Activated CD8-positive, alpha-beta memory T cell treated with anti-CD3 and anti-CD28 coated beads, Interleukin-2, amount 50 U/mL, for 1 hour (primary cell): Measurements from ENCODE around the gene CCDC83.
"Not testable (repeated sequence)": the region's sequence is repeated elsewhere in the genome, so short reads cannot be mapped to it uniquely, and the experiment has no call there.

Experiments used
- DNase-seq: peaks from one replicate; pipeline ENCODE4 v3.0.0-alpha.2; 2020; ENCODE audit errors: extremely low read depth

CCDC83 gene

GRCh38 chr11:85939099-85940015, 84.2 kb downstream of the CCDC83 start:
- DNase-seq = no peak

GRCh38 chr11:85941380-85941973, 86.3 kb downstream of the CCDC83 start:
- no peak for DNase-seq

DNA sequence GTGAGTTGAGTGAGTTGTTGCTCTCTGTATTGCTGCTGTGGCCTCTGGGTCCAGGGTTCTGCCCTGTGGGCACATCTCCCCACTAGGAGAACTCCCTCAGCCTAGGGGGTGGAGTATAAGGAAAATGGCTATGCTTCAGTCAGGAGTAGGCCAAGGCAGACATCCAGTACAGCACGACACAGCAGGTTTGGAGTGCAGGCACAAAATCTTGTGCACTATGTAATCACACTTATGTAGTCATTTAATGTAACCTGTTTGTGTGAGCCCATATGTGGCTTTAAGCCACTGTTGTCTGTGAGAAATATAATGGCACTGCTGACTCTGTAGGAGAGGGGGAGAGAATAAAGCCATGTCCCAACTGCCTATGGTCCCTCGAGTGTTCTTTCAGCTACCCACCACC, 90.1 kb downstream of the CCDC83 start:
- no peak for DNase-seq

DNA sequence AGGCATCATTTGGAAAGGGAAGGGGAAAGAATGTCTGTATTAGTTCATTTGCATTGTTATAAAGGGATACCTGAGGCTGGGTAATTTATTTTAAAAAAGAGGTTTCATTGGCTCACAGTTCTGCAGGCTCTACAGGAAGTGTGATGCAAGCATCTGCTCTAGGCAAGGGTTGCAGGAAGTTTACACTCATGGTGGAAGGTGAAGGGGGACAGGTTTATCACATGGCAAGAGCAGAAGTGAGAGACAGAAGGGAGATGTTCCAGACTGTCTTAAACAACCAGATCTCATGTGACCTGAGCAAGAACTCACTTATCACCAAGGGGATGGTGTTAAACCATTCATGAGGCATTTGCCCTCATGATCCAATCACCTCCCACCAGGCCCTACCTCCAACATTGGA, 90.6 kb downstream of the CCDC83 start:
- no peak for DNase-seq

DNA sequence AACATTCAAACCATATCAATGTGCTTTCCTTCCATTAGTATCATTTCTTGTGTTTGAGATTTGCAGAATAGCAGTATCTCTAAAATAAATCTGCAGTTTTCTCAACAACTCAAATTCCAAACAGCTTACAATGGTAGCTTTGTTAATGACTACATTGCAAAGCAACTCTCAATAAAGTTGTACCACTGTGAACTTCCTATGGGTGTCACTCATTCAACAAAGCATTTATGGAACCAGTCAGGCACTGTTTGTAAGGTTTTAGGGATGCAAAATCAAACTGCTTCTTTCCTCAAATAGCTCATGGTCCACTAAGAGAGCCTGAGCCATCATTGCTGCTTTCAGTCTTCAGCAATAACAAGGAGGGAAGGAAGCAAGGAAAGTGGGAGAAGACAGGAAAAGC, 91.0 kb downstream of the CCDC83 start:
- DNase-seq = no peak

GRCh38 chr11:85947431-85948272, 92.5 kb downstream of the CCDC83 start:
- no peak for DNase-seq

GRCh38 chr11:85948884-85949283, 93.7 kb downstream of the CCDC83 start:
- no peak for DNase-seq

GRCh38 chr11:85949798-85950197, 94.6 kb downstream of the CCDC83 start:
- no peak for DNase-seq

GRCh38 chr11:85950317-85951048, 95.3 kb downstream of the CCDC83 start:
- DNase-seq = no peak

DNA sequence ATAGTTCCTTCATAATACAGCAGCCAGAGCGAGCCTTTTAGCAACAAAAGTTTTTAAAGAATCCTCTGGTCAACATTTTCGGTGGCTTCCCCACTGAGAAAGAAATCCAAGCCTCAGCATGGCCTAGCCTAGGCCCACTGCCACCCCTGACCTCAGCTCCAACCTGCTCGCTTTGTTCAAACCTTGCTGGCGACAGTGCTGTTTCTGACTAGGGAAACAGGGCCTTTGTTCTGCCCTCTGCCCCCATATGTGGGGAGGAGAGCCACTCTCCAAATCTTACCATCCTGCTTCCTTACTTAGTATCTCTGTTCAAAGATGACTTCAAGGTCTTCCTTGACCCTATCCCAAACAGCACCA, 95.8 kb downstream of the CCDC83 start:
- no peak for DNase-seq

GRCh38 chr11:85951428-85952107, 96.4 kb downstream of the CCDC83 start:
- no peak for DNase-seq

DNA sequence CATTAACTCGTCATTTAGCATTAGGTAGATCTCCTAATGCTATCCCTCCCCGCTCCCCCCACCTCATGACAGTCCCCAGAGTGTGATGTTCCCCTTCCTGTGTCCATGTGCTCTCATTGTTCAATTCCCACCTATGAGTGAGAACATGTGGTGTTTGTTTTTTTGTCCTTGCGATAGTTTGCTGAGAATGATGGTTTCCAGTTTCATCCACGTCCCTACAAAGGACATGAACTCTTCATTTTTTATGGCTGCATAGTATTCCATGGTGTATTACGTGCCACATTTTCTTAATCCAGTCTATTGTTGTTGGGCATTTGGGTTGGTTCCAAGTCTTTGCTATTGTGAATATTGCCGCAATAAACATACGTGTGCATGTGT, 96.9 kb downstream of the CCDC83 start:
- DNase-seq = not testable (repeated sequence)

DNA sequence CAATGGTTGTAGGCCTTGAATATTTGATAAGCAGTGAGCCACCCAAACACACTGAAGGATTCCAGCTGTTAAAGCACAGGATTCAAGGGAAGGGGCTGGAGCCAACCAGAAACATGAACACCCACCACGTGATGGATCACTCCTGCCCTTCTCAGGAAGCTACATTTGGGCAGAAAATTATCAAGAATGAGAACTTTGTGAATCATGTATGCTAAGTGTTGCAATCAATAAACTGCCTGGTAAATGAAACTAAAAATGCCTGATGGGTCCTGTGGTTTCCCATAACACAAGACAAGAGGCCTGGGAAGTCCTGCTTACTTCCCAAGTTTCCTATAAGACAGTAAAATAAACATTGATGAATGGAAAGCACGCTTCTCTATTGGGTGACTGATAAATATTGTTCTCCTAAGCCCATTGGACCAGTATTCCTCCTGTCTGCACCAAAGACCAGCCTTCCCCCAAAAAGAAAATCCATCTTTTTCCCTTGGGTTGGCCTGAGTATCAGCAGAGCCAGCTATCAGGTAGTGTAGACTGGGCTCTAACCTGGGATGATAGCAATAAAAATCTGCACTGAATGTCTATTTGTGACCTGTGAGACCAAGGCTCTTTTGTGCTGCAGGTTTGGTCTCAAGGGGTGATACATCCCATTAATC, 98.4 kb downstream of the CCDC83 start:
- DNase-seq = no peak

- DNase-seq = no peak
Measured at GRCh38 chr11:85955531-85955930, 100.3 kb downstream of the CCDC83 start.

GRCh38 chr11:85960678-85961077, 105.5 kb downstream of the CCDC83 start:
- DNase-seq = no peak

DNA sequence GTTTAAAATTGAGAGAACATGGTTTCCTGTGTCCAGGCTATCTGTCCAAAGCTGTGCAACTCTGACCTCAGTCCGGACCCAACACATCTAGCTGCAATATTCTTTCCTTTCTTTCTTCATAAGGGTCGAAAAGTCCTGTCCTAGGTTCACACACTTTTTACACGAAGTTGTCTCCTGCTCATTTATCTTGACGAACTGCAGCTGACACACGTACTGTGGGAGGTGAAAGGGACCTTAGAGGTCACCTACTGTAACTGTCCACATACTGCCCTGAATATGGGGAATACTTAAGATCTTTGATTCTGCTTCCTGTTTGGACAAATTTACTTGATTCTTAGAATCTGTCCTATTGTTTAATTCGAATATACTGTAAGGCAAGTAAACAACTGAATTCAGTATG, 105.9 kb downstream of the CCDC83 start:
- no peak for DNase-seq

DNA sequence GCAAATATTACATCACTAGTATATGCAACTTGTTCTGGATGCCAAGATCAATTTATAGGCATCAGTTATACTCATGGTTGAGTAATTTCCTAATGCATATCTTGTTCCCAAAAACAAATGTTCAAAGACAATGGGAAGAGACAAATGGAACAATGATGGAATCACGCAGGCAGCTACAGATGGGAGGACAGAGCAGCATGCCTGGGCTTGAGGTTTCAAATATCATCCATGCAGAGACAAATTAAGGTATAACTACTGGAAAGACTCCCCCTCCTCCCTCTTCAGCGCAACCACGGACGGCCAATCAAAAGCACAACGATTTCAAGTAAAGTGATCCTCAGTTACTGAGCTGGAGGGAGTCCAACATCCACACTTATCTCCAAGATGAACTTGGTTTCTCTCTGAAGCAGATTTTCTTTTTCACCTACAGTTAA, 106.8 kb downstream of the CCDC83 start:
- DNase-seq = no peak

GRCh38 chr11:85965202-85965601, 110.0 kb downstream of the CCDC83 start:
- no peak for DNase-seq

DNA sequence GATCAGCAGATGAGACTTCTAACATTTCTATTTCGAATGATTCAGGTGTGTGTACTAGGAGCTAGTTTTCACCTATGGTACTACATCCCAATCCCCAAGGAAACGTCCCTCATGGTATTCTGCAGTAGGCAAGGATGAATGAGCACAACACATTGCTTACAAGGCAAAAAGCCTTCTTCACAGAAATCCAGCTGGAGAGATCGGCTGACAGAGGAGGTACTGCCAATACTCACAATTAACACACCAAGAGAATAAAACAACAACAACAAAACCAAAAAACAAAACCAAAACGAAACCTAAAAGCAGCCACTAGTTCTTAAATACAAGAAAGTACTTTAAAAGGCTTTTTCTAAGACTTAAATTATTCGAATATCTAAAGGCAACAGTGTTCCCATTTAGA, 112.3 kb downstream of the CCDC83 start:
- DNase-seq = no peak
